GM21447 (cell line): Measurements from ENCODE around the gene F5.
A peak's percentile ranks its signal among the peaks of the same experiment; 100 is the strongest.

Experiments used
- ATAC-seq: cut with Tn5 transposase; IDR thresholded peaks from one replicate; pipeline ENCODE4 v1.9.1; 2021; ENCODE audit not compliant: unreplicated experiment

The F5 gene

GRCh38 chr1:169586395-169587255, at the start of gene F5:
F5 (minus strand) TSS chr1:169586481; CDS start chr1:169586386, 95 bp downstream.
- ATAC-seq, result peak; percentile 91

- no peak for ATAC-seq
These were observed 48.6 kb upstream of the F5 start for GRCh38 chr1:169634877-169635276.

- ATAC-seq, result no peak
These were observed 47.9 kb upstream of the F5 start for GRCh38 chr1:169634145-169634544.

DNA sequence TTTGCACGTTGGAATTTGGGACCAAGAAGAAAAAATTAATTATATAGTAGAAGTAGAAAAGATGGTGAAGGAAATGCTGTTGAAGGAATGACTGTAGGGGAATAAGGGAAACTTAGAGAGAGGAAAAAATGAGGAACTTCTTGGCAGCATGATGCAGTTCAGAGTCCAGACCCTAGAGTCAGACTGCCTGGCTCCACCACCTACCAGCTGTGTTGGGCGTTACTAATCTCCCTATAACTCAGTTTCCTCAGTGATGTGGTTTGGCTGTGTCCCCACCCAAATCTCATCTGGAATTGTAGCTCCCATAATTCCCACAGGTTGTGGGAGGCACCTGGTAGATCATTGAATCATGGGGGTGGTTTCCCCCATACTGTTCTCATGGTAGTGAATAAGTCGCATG, 45.0 kb upstream of the F5 start:
- no peak for ATAC-seq

DNA sequence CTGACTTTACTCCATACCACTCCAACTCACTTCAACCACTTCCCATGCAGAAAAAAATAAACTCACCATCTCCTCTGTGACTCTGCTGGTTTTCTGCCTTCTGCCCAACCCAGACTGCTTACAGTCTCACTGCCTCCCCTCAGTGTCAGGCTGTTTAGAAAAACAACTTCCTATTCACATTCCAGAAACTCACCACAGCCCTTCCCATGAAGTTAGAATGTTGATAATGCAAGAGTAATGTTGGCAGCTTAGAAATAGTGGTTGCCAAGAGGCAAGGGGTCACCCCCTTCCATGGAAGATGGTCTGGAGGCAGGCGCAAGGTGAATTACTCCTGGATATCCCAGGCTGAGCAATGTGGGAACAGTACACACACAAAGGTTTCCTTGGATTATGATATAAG, 43.7 kb upstream of the F5 start, which contains the start of gene SELP:
Gene SELP (minus strand): TSS at position 119 of the 400 bp plus-strand sequence. CDS start 50 bp downstream, at position 69.
- ATAC-seq, result no peak

GRCh38 chr1:169624912-169625311, 38.6 kb upstream of the F5 start:
- no peak for ATAC-seq

GRCh38 chr1:169624122-169624521, 37.8 kb upstream of the F5 start:
- no peak for ATAC-seq

- no peak for ATAC-seq
These were observed 37.0 kb upstream of the F5 start for GRCh38 chr1:169623132-169623926.

GRCh38 chr1:169620565-169620964, 34.3 kb upstream of the F5 start:
- no peak for ATAC-seq

GRCh38 chr1:169618367-169618766, 32.1 kb upstream of the F5 start:
- no peak for ATAC-seq

DNA sequence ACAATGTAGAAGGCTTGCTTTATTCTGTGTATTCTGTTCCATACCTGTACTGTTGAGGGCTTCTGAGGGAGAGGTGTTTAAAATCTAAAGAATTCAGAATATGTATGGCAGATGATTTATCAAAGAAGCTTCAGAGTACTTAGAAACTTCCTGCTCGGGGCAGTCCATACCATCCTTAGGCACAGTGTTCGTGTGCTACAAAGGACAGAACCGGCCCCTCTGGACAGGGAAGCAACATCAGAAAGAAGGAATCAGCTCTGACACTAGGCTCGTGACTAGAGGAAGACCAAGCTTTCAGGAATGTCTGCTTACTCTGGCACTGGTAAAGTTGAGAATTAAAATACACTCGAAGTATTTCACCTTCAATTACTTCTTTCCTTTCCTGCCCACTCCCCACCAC, 29.5 kb upstream of the F5 start:
- no peak for ATAC-seq

GRCh38 chr1:169610858-169611257, 24.6 kb upstream of the F5 start:
- ATAC-seq, result no peak

DNA sequence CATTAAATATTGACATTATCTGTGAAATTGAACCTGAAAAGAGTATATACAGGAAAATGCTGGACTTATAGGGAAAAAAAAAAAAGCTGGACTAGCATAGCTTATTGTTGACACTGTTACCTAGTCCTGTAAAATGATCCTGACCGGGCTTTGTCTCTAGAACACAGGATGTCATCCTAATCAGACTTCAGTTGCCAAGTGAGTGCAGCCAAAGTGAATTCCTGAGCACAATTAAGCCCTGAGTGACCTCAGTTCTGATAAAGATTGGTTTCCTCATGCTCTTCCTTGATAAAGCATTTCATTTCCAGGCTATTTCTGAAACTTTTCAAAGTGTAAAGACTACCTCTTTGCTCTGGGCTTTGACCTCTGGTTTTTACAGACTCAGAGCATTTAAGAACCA, 23.8 kb upstream of the F5 start:
- ATAC-seq, result no peak

- no peak for ATAC-seq
These were observed 21.9 kb upstream of the F5 start for GRCh38 chr1:169608226-169608625.

DNA sequence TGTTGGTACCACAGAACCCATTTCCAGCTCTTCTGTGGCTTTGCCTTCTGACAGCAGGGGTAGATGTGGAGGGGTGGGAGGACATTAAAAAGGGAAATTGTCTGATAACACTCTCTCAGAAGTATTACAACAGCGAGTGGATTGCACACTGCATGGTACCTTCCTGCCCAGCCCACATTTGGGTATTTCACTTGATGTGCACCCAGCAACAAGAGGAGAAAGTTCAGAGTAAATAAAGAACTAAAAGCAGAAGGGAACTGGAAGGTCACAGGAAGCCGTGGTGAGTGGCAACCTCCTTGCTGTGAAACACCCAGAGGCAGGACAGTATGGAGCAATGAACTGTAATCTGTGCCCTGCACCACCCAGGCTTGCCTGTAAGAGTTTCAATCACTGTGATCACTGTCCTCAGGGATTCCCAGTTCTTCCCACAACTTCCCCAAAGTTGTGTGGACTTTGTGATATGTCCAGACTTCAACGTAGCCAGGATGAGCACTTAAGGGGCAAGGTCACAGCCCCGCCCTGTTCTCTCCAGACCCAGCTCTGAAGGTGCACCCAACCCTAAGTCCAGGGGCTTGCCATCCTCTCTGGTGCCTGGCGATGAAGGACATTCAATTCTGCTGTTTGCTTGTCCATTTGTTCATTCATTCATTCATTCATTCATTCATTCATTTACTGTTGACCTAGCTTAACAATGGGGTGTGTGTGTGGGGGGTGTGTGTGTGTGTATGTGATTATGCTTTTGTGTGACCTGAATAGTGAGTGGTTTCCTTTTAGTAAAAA, 18.7 kb upstream of the F5 start:
- ATAC-seq, result no peak

GRCh38 chr1:169601096-169601881, 15.0 kb upstream of the F5 start:
- no peak for ATAC-seq

GRCh38 chr1:169595764-169596711, 9.8 kb upstream of the F5 start:
- ATAC-seq, result no peak

GRCh38 chr1:169594391-169594790, 8.1 kb upstream of the F5 start:
- no peak for ATAC-seq

GRCh38 chr1:169590932-169591331, 4.7 kb upstream of the F5 start:
- ATAC-seq, result no peak
